Breast epithelium (tissue), 4 donors: ENCODE results near the gene FSHR. TPM values are rescaled to one million over a fixed set of nuclear protein-coding genes. Genes with fewer than 3 reads are reported as not detected.

Experiments used
- DNase-seq, 2 donors: peaks; one replicate each; pipeline ENCODE4 v3.0.0-alpha.2; 2019; ENCODE audit warnings: low spot score in 2 of 2
- H3K27ac ChIP-seq, 2 donors: fragments of 200-600 bp; sonication (generic) in 1 of 2; one replicate each; pipeline ENCODE4 v1.5.1; 2016 to 2019; ENCODE audit warnings: mild to moderate bottlenecking in 1 of 2
- H3K27me3 ChIP-seq, 2 donors: fragments of 200-600 bp; sonication (generic) in 1 of 2; one replicate each; pipeline versions ENCODE4 v1.5.1 to v1.6.0; 2017 to 2019; ENCODE audit warnings: control low read depth in 1 of 2, mild to moderate bottlenecking in 1 of 2
- H3K36me3 ChIP-seq: fragments of 200-600 bp; one replicate; pipeline ENCODE4 v1.5.1; 2019
- H3K4me1 ChIP-seq, 2 donors: fragments of 200-600 bp; sonication (generic); one replicate each; pipeline ENCODE4 v1.5.1; 2016 to 2019; ENCODE audit warnings: control low read depth in 1 of 2
- H3K4me3 ChIP-seq, 3 donors: fragments of 200-600 bp; sonication (generic); 1 replicate in 2 of 3; 2 replicates in 1 of 3; pipeline ENCODE4 v1.5.1; 2016 to 2019; ENCODE audit warnings: mild to moderate bottlenecking in 3 of 3, moderate library complexity in 2 of 3
- H3K9me3 ChIP-seq, 2 donors: fragments of 200-600 bp; sonication (generic) in 1 of 2; one replicate each; pipeline ENCODE4 v1.5.1; 2016 to 2019; ENCODE audit warnings: control low read depth in 1 of 2
- POLR2A ChIP-seq: fragments of 450-650 bp; IDR thresholded peaks from one replicate; pipeline ENCODE4 v1.6.1; 2016; ENCODE audit warnings: antibody characterized with exemption, mild to moderate bottlenecking, moderate library complexity
- POLR2AphosphoS5 ChIP-seq, 3 donors: sonication (generic); formaldehyde crosslinking; IDR thresholded peaks; one replicate each; pipeline ENCODE4 v1.6.1; 2017; ENCODE audit warnings: antibody characterized with exemption in 3 of 3
- intact Hi-C: fragments of 100-400 bp; cut with DNase I; formaldehyde crosslinking; loops from one replicate; pipeline ENCODE4 v1.15.1; 2023; ENCODE audit warnings: low total_unique reads
- total RNA-seq, 3 donors: library from RNA; depleted of rRNA; stranded (reverse); fragments of >200 nt; gene quantifications; one replicate each; pipeline ENCODE4 v1.1.0, GENCODE V29; 2016
- TF ChIP-seq, protein P1 (sequence below), 3 donors: fragments of 450-650 bp; IDR thresholded peaks; one replicate each; pipeline ENCODE4 v1.5.1; 2016 to 2017; ENCODE audit warnings: antibody characterized with exemption in 3 of 3, mild to moderate bottlenecking in 3 of 3, moderate library complexity in 3 of 3

The FSHR gene
- total RNA-seq, 3 donors from 2014 or later = not detected

DNA sequence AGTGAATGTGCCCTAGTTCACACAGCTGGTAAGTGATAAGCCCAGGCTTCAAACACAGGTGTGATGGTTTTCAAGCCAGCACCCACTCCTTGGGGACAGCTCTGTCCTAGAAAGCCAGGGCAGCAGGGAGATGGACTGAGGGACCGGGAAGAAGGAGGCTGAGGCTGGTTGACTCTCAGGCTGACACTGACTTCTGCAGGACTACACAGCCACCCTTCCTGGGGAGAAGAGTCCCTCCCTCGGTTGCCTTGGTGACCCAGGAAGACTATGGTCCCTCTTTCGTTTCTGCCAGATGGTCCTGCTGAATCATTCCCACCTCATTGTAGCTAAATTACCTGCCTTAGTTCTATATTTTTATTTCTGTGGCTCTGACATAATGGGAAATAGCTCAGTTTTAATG lies 11.3 kb upstream of the FSHR start:
- H3K4me1 ChIP-seq = no peaks in the 10 kb centered on the region
- H3K36me3 ChIP-seq = no peaks in the 10 kb centered on the region
- no peak overlapping the region for H3K4me3 ChIP-seq
- H3K9me3 ChIP-seq = peaks cover 0 to 6% of the 10 kb centered on the region in 2 donors
- intact Hi-C loops = no loop called here
- no peak for TF ChIP-seq POLR2AphosphoS5 (IDR thresholded peaks at IDR 0.05)
- no peak for TF ChIP-seq POLR2A
- TF ChIP-seq, protein P1, sequence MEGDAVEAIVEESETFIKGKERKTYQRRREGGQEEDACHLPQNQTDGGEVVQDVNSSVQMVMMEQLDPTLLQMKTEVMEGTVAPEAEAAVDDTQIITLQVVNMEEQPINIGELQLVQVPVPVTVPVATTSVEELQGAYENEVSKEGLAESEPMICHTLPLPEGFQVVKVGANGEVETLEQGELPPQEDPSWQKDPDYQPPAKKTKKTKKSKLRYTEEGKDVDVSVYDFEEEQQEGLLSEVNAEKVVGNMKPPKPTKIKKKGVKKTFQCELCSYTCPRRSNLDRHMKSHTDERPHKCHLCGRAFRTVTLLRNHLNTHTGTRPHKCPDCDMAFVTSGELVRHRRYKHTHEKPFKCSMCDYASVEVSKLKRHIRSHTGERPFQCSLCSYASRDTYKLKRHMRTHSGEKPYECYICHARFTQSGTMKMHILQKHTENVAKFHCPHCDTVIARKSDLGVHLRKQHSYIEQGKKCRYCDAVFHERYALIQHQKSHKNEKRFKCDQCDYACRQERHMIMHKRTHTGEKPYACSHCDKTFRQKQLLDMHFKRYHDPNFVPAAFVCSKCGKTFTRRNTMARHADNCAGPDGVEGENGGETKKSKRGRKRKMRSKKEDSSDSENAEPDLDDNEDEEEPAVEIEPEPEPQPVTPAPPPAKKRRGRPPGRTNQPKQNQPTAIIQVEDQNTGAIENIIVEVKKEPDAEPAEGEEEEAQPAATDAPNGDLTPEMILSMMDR (IDR thresholded peaks at IDR 0.05) = no peak
- H3K27me3 ChIP-seq = no peaks in the 10 kb centered on the region
- DNase-seq = no peak
- no peak overlapping the region for H3K27ac ChIP-seq

DNA sequence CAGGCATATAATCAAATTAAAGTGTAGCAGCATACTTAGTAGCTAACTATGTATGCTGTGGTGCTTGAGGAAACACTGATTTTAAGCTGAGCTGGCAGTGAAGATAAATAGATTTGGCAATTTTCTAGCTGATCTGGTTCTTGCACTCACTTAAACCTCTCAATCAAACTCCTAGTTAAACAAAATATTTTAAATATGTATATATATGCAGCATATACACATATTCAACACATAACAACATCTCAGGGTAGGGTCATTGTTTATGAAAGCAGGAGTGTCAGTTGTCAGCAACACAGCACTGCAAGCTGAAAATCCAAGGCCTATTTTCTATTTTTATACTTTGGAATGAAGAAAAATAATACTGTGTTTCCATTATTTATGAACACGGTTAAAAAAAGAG lies 10.4 kb upstream of the FSHR start:
- no peak for DNase-seq
- TF ChIP-seq, protein P1 (IDR thresholded peaks at IDR 0.05) = no peak
- no peak for TF ChIP-seq POLR2AphosphoS5 (IDR thresholded peaks at IDR 0.05)
- TF ChIP-seq POLR2A = no peak
- Histone ChIP-seq H3K4me1 (no peaks in the 10 kb centered on the region), H3K36me3 (no peaks in the 10 kb centered on the region), H3K9me3 (no peaks in the 10 kb centered on the region), H3K27me3 (no peaks in the 10 kb centered on the region), H3K4me3 (no peak overlapping the region), H3K27ac (no peak overlapping the region)
- intact Hi-C loops = no loop called here

DNA sequence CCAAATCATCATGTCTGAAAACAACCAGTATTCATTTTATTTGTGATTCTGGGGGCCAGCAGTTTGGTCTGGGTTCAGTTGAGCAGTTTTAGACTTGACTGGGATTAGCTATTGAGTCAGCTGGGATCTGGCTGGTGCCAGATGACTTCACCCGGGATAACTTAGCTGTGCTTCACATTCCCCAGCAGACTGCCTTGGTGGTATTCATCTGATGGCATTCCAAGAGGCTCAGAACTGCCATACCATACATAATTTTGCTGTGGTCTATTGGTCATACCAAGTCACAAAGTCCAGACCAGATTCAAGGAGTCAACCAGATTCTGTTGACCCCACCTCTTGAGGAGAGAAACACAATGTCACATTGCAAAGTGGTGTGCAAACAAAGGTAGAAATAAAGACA lies 7.8 kb upstream of the FSHR start:
- Histone ChIP-seq H3K36me3 (no peaks in the 10 kb centered on the region), H3K27ac (no peak overlapping the region), H3K4me1 (no peaks in the 10 kb centered on the region), H3K9me3 (no peaks in the 10 kb centered on the region), H3K4me3 (no peak overlapping the region), H3K27me3 (no peaks in the 10 kb centered on the region)
- intact Hi-C loops = no loop called here
- no peak for DNase-seq
- TF ChIP-seq, protein P1 (IDR thresholded peaks at IDR 0.05) = no peak
- no peak for TF ChIP-seq POLR2A
- TF ChIP-seq POLR2AphosphoS5 (IDR thresholded peaks at IDR 0.05) = no peak

DNA sequence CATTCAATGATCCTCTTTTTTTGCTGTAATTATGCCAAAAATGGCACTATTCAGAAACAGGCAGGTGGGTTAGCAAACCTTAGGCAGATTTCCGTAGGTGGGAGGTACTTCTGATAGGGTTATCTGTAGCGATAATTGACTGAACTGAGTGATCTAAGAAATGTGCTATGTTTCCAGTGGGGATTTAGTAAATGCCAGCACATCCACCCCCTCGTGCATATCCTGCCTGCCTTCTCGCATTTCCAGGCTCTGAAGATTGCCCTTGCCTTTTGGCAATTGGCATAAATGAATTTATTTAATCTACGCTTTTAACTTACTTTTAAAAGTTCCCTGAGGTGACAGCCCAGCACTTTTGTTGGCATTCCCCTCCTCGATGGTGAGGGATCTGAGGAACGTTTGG lies 576 bp upstream of the FSHR start:
- no peak for DNase-seq
- intact Hi-C loops = no loop called here
- no peaks in the 10 kb centered on the region for H3K9me3 ChIP-seq
- TF ChIP-seq, protein P1 (IDR thresholded peaks at IDR 0.05) = no peak
- TF ChIP-seq POLR2A (no peak), POLR2AphosphoS5 (IDR thresholded peaks at IDR 0.05) (no peak)
- H3K4me3 ChIP-seq = no peak overlapping the region
- no peak overlapping the region for H3K27ac ChIP-seq
- H3K36me3 ChIP-seq = no peaks in the 10 kb centered on the region
- H3K27me3 ChIP-seq = no peaks in the 10 kb centered on the region
- H3K4me1 ChIP-seq = no peaks in the 10 kb centered on the region

DNA sequence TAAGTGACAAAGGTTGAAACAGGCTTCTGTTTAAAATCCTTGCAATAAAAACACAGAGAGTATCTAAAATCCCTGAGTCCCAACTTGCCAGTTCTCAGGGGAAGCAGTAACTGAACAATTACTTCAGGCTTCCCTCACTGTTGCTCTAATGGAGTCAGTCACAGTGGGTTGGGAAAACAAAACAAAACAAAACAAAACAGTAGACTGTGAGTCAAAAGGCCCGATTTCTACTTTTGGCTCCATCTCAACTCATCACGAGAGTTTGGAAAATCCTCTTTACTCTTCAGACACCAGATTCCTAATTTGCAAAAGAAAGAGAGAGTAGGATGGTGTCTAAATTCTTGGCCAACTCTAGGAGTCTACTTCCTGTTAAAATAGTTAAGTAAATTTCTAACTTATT lies 1.1 kb downstream of the FSHR start:
- H3K4me3 ChIP-seq = no peak overlapping the region
- no peaks in the 10 kb centered on the region for H3K4me1 ChIP-seq
- TF ChIP-seq, protein P1 (IDR thresholded peaks at IDR 0.05) = no peak
- TF ChIP-seq POLR2AphosphoS5 (IDR thresholded peaks at IDR 0.05) (no peak), POLR2A (no peak)
- H3K27me3 ChIP-seq = no peaks in the 10 kb centered on the region
- no peaks in the 10 kb centered on the region for H3K9me3 ChIP-seq
- no peaks in the 10 kb centered on the region for H3K36me3 ChIP-seq
- no peak overlapping the region for H3K27ac ChIP-seq
- intact Hi-C loops = no loop called here
- no peak for DNase-seq
